Measurements from ENCODE around the gene PAX6.

- TF ChIP-seq CTCF (IDR thresholded peaks at IDR 0.05) (no peak), POLR2A (IDR thresholded peaks at IDR 0.05) (no peak)
Observed at GRCh38 chr11:31820438-31820818, 9.3 kb upstream of the PAX6 start.

All from breast epithelium (tissue), 3 donors.